SH-SY5Y (cell line): ENCODE results near the gene KRTAP4-5.
"Not testable (repeated sequence)": the region's sequence is repeated elsewhere in the genome, so short reads cannot be mapped to it uniquely, and the experiment has no call there.

ENCODE experiments used
- GATA2 ChIP-seq: IDR thresholded peaks from 2 replicates; pipeline ENCODE4 v1.6.1; 2011; ENCODE audit warnings: mild to moderate bottlenecking, low read depth, low read length
- GATA3 ChIP-seq: IDR thresholded peaks from 2 replicates; pipeline ENCODE4 v1.6.1; 2011; ENCODE audit warnings: low read depth, mild to moderate bottlenecking, low read length, moderate library complexity

KRTAP4-5 gene

DNA sequence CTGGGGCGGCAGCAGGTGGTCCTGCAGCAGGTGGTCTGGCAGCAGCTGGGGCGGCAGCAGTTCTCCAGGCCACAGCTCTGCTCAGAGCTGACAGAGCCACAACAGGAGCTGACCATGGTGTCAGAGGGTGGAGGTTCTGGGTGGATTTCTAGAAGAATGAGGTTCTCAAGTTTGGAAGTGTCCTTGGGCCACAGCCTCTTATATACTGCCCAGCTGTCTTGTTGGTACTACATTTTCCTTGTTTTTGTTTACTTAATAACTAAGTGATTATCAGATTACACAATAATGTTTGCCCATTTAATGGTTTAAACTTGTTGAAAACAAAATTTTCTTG lies at the start of gene KRTAP4-5:
KRTAP4-5 (minus strand) TSS at position 174 of the 334 bp plus-strand sequence; CDS start at position 116, 58 bp downstream.
- TF ChIP-seq GATA2 (no peak), GATA3 (no peak)

DNA sequence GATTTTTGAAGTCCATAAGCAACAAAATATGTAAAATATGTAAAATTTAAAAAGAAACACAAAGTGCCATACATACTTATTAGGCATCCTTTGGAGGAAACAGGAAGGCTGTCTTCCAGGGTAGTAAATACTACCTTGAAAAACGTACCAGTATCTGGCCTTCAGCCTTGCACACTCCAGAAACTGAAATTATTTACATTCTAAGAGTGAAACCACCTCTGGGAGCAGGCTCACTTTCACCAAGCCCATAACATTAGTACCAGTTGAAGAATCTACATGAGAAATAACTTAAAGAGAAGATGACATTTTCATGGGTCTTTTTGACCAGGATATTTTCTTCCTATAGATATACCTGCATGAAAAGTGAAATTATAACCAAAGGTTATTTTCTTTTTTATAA lies 46.4 kb upstream of the KRTAP4-5 start:
- TF ChIP-seq GATA2 = no peak
- no peak for TF ChIP-seq GATA3

DNA sequence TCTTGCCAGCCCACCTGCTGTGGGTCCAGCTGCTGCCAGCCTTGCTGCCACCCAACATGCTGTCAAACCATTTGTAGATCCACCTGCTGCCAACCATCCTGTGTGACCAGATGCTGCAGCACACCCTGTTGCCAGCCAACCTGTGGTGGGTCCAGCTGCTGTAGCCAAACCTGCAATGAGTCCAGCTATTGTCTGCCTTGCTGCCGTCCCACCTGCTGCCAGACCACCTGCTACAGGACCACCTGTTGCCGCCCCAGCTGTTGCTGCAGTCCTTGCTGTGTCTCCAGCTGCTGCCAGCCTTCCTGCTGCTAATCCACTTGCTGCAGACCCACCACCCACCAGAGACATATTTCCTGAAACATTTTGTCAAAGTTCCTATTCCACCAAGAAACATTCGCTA lies 40.7 kb upstream of the KRTAP4-5 start:
- TF ChIP-seq GATA2 (no peak), GATA3 (no peak)

DNA sequence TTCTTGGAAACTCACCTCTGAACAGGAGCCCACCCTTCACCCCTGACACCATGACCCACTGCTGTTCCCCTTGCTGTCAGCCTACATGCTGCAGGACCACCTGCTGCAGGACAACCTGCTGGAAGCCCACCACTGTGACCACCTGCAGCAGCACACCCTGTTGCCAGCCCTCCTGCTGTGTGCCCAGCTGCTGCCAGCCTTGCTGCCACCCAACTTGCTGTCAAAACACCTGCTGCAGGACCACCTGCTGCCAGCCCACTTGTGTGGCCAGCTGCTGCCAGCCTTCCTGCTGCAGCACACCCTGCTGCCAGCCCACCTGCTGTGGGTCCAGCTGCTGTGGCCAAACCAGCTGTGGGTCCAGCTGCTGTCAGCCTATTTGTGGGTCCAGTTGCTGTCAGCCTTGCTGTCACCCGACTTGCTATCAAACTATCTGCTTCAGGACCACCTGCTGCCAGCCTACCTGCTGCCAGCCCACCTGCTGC lies 40.3 kb upstream of the KRTAP4-5 start, which contains the start of gene KRTAP9-1:
KRTAP9-1 (plus strand) TSS at position 51 of the 482 bp plus-strand sequence; CDS start at position 51, 0 bp downstream.
- TF ChIP-seq GATA2, GATA3: not testable (repeated sequence)

DNA sequence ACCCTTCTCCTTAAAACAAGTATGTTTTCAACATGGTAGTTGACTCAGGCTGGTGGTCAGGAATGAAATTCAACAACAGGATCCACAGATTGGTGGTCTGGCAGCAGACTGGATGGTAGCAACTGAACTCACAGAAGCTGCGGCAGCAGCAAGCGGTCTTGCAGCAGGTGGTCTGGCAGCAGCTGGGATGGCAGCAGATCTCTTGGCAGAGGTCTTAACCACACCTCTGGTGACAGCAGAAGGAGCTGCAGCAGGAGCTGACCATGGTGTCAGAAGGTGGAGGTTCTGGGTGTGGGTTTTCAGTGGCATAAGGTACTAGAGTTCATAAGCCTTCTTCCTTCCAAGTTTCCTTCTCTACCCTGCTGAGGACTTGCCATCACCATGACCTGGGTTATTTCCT lies 37.2 kb upstream of the KRTAP4-5 start:
- no peak for TF ChIP-seq GATA3
- TF ChIP-seq GATA2 = no peak

DNA sequence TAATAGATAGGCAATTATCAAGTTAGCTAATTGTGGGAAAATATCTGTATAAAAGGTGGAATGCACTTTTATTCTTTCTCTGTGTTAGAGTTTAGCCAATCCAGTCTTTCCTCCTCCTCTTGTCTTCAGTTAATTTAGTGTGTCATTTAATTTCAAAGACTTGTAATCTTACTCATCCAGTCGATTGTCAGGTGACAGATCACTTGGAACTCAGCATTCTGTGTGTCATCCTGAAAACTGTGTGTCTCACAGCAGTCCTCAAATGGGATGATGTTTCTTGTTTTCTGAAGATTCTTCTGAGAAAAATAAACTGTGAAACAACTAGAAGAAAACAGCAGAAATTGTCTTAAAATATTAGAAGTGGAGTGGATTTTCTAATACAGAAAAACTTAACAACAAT lies 35.4 kb upstream of the KRTAP4-5 start:
- no peak for TF ChIP-seq GATA2
- no peak for TF ChIP-seq GATA3

DNA sequence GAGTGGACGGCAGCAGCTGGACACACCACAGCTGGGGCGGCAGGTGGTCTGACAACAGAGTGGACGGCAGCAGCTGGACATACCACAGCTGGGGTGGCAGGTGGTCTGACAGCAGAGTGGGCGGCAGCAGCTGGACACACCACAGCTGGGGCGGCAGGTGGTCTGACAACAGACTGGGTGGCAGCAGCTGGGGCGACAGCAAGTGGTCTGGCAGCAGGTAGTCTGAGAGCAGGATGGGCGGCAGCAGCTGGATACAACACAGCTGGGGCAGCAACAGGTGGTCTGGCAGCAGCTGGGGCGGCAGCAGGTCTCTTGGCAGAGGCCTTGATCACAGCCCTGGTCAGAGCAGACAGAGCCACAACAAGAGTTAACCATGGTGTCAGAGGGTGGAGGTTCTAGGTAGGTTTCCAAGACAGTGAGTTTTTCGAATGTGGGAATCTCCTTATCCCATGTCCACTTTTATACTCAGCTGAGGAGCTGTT lies 34.9 kb upstream of the KRTAP4-5 start, which contains the start of gene KRTAP4-1:
KRTAP4-1 (minus strand) TSS at position 432 of the 482 bp plus-strand sequence; CDS start at position 375, 57 bp downstream.
- TF ChIP-seq GATA2 (no peak), GATA3 (no peak)

DNA sequence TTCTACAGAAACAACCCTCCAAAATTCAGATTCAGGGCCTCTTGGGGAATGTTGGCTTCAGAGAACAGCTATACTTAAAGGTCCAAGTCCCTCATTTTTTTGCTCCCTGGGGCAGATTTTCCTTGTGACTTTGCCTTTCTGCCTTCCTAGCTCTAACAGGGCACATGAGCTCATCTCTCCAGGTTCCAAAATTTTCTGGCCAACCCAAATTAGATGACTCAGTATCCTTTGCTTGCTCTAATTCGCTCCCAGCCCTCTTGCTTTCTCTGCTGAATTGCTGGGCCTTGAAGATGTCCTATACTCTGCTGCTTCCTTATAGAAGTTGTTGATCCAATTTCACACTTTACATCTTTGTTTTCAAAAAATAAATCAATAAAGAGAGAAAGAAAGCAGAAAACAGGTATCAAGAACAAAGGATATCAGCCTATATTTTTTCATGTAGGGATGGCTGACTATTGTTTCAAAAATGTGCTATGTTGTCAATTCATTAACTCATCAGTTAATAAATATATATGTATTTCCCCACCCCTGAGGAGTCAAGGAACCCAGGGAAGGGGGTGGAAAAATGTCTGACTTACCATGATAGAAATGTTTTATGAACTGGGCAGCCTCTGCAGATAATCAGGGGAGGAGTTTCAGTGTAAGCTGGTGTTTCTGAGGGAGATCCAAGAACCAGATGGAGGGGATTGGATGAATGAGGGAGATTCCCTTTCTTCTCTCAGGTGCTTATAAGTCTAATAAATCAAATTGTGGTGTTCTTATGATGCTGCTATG lies 29.4 kb upstream of the KRTAP4-5 start:
- TF ChIP-seq GATA2 = no peak
- no peak for TF ChIP-seq GATA3

DNA sequence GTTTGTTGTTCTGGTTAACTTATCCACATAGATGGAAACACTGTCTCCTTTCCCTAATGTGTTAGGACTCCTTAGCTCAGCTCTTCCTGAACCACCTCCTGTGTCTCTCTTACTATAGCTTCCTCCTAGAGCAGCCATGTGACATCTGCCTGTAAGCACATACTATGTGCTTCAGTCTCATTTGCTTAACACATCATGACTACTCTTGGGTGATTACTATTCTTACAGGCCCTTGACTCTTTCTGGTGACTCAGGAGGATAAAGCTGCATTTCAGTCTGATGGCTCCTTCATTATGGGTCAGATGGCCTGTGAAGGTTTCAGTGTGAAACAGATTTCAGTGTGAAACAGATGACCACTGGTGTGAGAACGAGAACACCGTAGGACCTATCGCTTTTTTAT lies 28.7 kb upstream of the KRTAP4-5 start:
- TF ChIP-seq GATA2 (no peak), GATA3 (no peak)

DNA sequence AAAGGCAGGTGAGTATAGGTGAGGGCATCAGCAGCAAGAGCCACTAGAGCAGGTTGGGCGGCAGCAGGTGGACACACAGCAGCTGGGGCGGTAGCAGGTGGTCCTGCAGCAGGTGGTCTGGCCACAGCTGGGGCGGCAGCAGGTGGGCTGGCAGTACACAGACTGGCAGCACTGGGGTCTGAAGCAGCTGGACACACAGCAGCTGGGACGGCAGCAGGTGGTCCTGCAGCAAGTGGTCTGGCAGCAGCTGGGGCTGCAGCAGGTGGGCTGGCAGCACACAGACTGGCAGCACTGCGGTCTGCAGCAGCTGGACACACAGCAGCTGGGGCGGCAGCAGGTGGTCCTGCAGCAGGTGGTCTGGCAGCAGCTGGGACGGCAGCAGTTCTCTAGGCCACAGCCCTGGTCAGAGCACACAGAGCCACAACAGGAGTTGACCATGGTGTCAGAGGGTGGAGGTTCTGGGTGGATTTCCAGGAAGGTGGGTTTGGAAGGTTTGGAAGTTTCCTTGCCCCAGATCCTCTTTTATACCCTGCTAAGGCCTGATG lies 28.2 kb upstream of the KRTAP4-5 start, which contains the start of gene KRTAP4-2:
KRTAP4-2 (minus strand) TSS at position 495 of the 545 bp plus-strand sequence; CDS start at position 438, 57 bp downstream.
- TF ChIP-seq GATA3 (no peak), GATA2 (no peak)

DNA sequence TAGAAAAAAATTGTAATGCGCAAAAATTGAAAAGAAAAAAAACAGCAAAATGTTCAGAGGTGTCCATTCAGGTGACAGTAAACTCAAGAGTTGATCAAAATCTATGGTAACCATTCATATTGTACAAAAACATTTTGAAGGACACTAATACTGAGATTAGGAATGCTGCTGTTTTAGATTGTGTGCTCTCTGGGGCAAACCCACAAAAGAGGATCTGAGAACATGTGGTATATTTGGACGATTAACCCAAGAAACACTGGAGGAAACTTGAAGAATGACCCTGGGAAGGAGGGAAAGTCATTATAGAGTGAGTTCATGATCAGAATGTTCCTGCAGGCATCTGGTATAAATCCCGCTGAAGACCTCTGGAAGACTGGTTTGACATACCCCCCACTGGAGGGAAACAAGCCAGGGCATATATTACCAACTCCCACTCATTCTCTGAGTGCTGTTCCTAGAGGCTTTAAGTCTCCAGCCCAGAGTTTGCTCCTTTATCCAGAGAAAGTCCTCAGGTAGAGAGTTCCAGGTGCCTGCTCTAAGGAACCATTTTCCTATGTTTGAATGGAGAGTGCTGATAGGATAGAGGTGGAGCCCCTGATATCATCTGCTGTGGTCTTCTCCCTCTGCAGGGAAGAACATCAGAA lies 27.2 kb upstream of the KRTAP4-5 start:
- no peak for TF ChIP-seq GATA2
- no peak for TF ChIP-seq GATA3

DNA sequence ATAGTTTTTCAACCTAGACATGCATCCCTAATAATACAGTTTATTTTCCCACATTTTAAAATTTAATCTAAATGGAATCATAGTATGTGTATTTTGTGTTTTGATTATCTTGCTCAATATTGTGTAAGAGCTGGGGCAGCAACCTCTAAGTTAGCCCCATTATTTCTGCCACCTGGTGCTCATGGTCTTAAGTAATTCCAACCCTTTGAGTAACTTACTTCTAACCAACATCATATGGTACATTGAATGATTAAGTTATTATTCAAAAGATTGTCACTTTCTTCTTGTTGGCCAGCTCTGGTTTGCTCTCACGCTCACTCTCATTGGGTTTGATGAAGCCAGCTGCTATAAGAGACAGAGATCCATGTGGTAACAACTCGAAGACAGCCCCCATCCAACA lies 22.3 kb upstream of the KRTAP4-5 start:
- TF ChIP-seq GATA2 (no peak), GATA3 (no peak)

DNA sequence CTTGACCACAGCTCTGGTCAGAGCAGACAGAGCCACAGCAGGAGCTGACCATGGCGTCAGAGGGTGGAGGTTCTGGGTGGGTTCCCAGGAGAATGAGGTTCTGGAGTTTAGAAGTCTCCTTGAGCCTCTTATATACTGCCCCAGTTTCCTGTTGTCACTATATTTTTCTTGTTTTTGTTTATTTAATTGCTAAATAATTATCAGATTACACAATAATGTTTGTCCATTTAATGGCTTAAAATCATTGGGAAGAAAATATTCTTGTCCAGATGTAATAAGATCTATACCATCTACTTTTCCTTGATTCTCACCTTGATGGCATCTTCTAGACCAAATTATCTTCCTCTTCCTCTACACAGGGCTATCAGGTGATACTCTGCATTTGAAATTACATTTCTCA lies 18.5 kb upstream of the KRTAP4-5 start, which contains the start of gene KRTAP4-3:
KRTAP4-3 (minus strand) TSS at position 101 of the 400 bp plus-strand sequence; CDS start at position 52, 49 bp downstream.
- TF ChIP-seq GATA2 = no peak
- no peak for TF ChIP-seq GATA3

DNA sequence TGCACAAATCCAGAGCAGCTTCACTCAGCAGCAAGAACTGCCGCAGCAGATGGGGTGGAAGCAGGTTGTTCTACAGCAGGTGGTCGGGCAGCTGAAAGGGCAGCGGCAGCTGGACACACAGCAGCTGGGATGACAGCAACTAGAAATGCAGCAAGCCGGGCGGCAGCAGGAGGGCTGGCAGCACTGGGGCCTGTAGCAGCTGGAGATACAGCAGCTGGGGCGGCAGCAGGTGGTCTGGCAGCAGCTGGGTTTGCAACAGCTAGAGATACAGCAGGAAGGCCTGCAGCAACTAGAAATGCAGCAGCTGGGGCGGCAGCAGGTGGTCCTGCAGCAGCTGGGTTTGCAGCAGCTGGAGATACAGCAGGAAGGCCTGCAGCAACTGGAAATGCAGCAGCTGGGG lies 17.9 kb upstream of the KRTAP4-5 start:
- TF ChIP-seq GATA3 (no peak), GATA2 (no peak)

DNA sequence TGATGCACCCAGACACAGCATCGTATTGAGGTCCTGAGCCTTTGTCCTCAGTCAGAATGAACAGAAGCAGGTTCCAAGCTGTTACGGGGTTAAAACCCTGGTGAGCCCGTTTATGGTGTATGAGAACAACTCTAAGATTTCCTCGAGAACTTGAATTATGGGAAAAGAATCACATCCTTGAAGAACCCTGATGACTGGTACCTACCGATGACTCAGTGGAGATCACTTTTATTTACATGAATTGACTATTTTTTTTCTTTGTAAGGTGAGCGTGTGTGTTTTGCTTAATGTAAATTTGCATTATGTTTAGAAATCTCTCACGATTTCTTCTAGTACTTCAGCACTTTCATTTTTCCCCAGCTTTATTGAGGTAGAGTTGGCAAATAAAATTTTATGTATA lies 14.2 kb upstream of the KRTAP4-5 start:
- TF ChIP-seq GATA2 (no peak), GATA3 (no peak)
